Heart right ventricle (tissue), 16 donors: ENCODE measurements around the gene TERB2. TPM values are rescaled to one million over a fixed set of nuclear protein-coding genes. Genes with fewer than 3 reads are reported as not detected.
"Not testable (repeated sequence)": the region's sequence is repeated elsewhere in the genome, so short reads cannot be mapped to it uniquely, and the experiment has no call there.

ENCODE experiments used
- ATAC-seq, 8 donors: fragments of 200-7000 bp; cut with Tn5 transposase; one replicate each; pipeline ENCODE4 v1.9.1; 2020; ENCODE audit warnings: mild to moderate bottlenecking in 8 of 8, moderate library complexity in 8 of 8, moderate number of reproducible peaks in 1 of 8
- DNase-seq, 2 donors: peaks; one replicate each; pipeline ENCODE4 v3.0.0-alpha.2; 2020
- H3K27ac ChIP-seq, 10 donors: fragments of 200-600 bp; sonication (generic) in 2 of 10; one replicate each; pipeline versions ENCODE4 v1.5.0 to v1.8.0; 2020 to 2022; ENCODE audit warnings: mild to moderate bottlenecking in 3 of 10
- H3K27me3 ChIP-seq, 7 donors: fragments of 200-600 bp; one replicate each; pipeline ENCODE4 v1.8.0; 2021 to 2022; ENCODE audit warnings: mild to moderate bottlenecking in 2 of 7
- H3K36me3 ChIP-seq, 9 donors: fragments of 200-600 bp; sonication (generic) in 1 of 9; one replicate each; pipeline versions ENCODE4 v1.5.0 to v1.8.0; 2020 to 2022; ENCODE audit warnings: mild to moderate bottlenecking in 2 of 9
- H3K4me1 ChIP-seq, 9 donors: fragments of 200-600 bp; sonication (generic) in 1 of 9; one replicate each; pipeline versions ENCODE4 v1.5.0 to v1.8.0; 2020 to 2022; ENCODE audit warnings: mild to moderate bottlenecking in 4 of 9
- H3K4me3 ChIP-seq, 10 donors: fragments of 200-600 bp; sonication (generic) in 2 of 10; one replicate each; pipeline versions ENCODE4 v1.5.0 to v1.8.0; 2020 to 2022; ENCODE audit warnings: mild to moderate bottlenecking in 7 of 10, moderate library complexity in 2 of 10
- H3K9me3 ChIP-seq, 11 donors: fragments of 200-600 bp in 10 of 11; sonication (generic) in 2 of 11; one replicate each; pipeline versions ENCODE4 v1.5.0 to v1.8.0; 2013 to 2022; ENCODE audit warnings: mild to moderate bottlenecking in 2 of 11, control low read depth in 1 of 11, moderate library complexity in 1 of 11
- WGBS, 2 donors: extraction: QIAGEN DNeasy Blood & Tissue Kit; methylation state at CpG; one replicate each; pipeline ENCODE4 v1.1.7; 2013; ENCODE audit warnings: inconsistent platforms in 1 of 2; 5-methylcytosine and 5-hydroxymethylcytosine counted together
- intact Hi-C, 10 donors: fragments of 100-400 bp; cut with DNase I; formaldehyde crosslinking; loops; one replicate each; pipeline versions ENCODE4 v1.11.1 to v1.14.2; 2022
- polyA plus RNA-seq, 2 donors: library from polyadenylated mRNA; stranded (reverse); fragments of 200-250 nt; gene quantifications; one replicate each; pipeline ENCODE4 v1.2.3, GENCODE V29; 2013
- total RNA-seq, 10 donors: library from RNA; stranded (reverse); fragmentation: NEBNext Ultra II Directional in 3 of 10; extraction: Animal tissue kit (Norgen Biotek cat#: 25700) in 3 of 10; gene quantifications; one replicate each; pipeline versions ENCODE4 v1.2.1 to v1.2.4, GENCODE V29; 2021 to 2023
- TF ChIP-seq, protein P1 (sequence below), 9 donors: fragments of 200-600 bp; sonication (generic) in 2 of 9; IDR thresholded peaks; one replicate each; pipeline versions ENCODE4 v1.5.0 to v1.8.0; 2021 to 2022; ENCODE audit warnings: antibody characterized with exemption in 9 of 9, mild to moderate bottlenecking in 5 of 9, moderate library complexity in 1 of 9
- donor health status: Arrhythmogenic right ventricular cardiomyopathy.
- donor health status: ischemic (EF 13 %, LVEDD 7.1; RV severe dilation, severe dysfunction).
- donor health status: healthy with polysubstance abuse.
- donor health status: DM: no; HTN: yes; CAD: no.
- donor health status: DM: no; HTN: no; CAD: no.
- donor health status: ischemic (EF 25% LVEDD 6.9; RV normal size, moderate dysfunction).
- donor health status: ischemic (EF 25% LVEDD 5.7; RV mildly dilated, moderate dysfunction).
- donor health status: healthy.
- donor health status: DM: yes; HTN: yes; CAD: no.
- donor health status: Ischemic cardiomyopathy.
- donor health status: ischemic (EF 35%, LVEDD 5.7; RV mildly dilated, moderate dysfunction).
- donor health status: nonischemic (EF 11% LVEDD 7.7; RV severe dilation, severe dysfunction).
- donor health status: DM: yes; HTN: yes; CAD: no.
- donor health status: PGD.
- donor health status: ischemic (EF 29% LVEDD 5.4; RV normal size, mild dysfunction).
- donor health status: nonischemic (EF 23%, LVEDD 6.1; RV moderate dilation, normal function).

The TERB2 gene
- total and polyA plus RNA-seq, 12 donors = not detected

DNA sequence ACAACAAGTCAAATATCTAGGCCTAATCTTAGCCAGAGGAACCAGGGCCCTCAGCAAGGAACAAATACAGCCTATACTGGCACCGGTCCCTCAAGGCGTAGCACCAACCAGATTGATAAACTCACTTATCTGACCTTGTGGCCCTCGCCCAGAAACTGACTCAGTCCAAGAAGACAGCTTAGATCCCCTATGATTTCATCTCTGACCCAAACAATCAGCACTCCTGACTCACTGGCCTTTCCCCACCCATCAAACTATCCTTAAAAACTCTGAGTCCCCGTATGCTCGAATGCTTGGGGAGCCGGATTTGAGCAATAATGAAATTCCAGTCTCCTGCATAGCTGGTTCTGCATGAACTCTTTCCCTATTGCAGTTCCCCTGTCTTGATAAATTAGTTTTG, 64.9 kb downstream of the TERB2 start:
- H3K36me3 ChIP-seq = no peaks in the 10 kb centered on the region
- intact Hi-C loops = loop anchor here in 1 of 10 donors (5.0 kb wide), 1 partner anchor 49 kb away; no protein-coding TSS in a partner anchor
- H3K9me3 ChIP-seq = peaks cover 0 to 2% (median 0%) of the 10 kb centered on the region in 11 donors
- TF ChIP-seq, protein P1, sequence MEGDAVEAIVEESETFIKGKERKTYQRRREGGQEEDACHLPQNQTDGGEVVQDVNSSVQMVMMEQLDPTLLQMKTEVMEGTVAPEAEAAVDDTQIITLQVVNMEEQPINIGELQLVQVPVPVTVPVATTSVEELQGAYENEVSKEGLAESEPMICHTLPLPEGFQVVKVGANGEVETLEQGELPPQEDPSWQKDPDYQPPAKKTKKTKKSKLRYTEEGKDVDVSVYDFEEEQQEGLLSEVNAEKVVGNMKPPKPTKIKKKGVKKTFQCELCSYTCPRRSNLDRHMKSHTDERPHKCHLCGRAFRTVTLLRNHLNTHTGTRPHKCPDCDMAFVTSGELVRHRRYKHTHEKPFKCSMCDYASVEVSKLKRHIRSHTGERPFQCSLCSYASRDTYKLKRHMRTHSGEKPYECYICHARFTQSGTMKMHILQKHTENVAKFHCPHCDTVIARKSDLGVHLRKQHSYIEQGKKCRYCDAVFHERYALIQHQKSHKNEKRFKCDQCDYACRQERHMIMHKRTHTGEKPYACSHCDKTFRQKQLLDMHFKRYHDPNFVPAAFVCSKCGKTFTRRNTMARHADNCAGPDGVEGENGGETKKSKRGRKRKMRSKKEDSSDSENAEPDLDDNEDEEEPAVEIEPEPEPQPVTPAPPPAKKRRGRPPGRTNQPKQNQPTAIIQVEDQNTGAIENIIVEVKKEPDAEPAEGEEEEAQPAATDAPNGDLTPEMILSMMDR (IDR thresholded peaks at IDR 0.05) = no peak
- DNase-seq (no peak), ATAC-seq (no peak)
- no peak overlapping the region for H3K4me3 ChIP-seq
- 89 to 92% methylated on average over 6 of the region's 6 CpGs for WGBS, 2 donors
- H3K27ac ChIP-seq = no peak overlapping the region
- peaks cover 0 to 18% (median 6%) of the 10 kb centered on the region in 7 donors for H3K27me3 ChIP-seq
- peaks cover 3 to 20% (median 12%) of the 10 kb centered on the region in 9 donors for H3K4me1 ChIP-seq

DNA sequence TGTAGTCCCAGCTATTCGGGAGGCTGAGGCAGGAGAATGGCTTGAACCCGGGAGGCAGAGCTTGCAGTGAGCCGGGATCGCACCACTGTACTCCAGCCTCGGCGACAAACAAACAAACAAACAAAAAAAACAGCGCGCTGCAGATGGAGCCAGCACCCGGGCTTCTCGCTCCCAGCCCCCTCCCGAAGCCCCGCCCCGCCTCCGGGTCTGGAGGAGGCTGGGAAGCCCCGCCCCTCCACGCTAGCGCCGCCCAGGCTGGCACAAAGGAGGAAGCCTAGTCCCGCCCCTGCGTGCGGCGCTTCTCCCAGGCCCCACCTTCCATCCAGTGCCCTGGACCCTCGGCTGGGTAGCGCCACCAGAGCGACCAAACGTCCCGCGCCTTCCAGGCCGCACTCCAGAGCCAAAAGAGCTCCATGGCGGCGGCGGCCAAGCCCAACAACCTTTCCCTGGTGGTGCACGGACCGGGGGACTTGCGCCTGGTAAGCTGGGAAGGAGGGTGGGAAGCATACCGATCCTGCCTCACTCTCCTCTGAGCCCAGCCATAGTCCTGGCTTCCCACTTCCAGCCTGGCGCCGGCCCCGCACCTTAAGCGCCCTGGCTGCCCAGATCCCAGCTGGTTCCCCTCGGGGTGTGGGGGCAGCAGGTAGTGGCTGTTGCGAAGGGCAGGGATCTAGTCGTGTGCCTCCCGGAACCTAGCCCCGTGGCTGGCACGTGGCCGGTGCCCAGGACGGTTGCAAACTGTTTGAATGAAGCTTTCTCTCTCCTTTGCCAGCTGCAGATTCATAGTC, 66.6 kb downstream of the TERB2 start, which contains the start of gene SORD:
SORD (plus strand) TSS at position 325 of the 788 bp plus-strand sequence; CDS start at position 414, 89 bp downstream.
- Histone ChIP-seq H3K4me1 (peaks cover 3 to 32% (median 13%) of the 10 kb centered on the region in 9 donors), H3K36me3 (no peaks in the 10 kb centered on the region), H3K27ac (peak within 1 kb of the TSS in 9 of 10 donors; percentile 61 to 84 (median 81)), H3K4me3 (peak within 1 kb of the TSS; percentile 48 to 90 (median 73)), H3K9me3 (no peaks in the 10 kb centered on the region), H3K27me3 (peaks cover 0 to 18% (median 5%) of the 10 kb centered on the region in 7 donors)
- TF ChIP-seq, protein P1 (IDR thresholded peaks at IDR 0.05) = no peak
- peak; percentile 91 to 96 for DNase-seq
- ATAC-seq = peak; percentile 98 to 100 (median 99)
- intact Hi-C loops = loop anchor here in 1 of 10 donors (5.0 kb wide), 1 partner anchor 51 kb away; no protein-coding TSS in a partner anchor
- 1% methylated on average over 48 of the region's 48 CpGs for WGBS, 2 donors

DNA sequence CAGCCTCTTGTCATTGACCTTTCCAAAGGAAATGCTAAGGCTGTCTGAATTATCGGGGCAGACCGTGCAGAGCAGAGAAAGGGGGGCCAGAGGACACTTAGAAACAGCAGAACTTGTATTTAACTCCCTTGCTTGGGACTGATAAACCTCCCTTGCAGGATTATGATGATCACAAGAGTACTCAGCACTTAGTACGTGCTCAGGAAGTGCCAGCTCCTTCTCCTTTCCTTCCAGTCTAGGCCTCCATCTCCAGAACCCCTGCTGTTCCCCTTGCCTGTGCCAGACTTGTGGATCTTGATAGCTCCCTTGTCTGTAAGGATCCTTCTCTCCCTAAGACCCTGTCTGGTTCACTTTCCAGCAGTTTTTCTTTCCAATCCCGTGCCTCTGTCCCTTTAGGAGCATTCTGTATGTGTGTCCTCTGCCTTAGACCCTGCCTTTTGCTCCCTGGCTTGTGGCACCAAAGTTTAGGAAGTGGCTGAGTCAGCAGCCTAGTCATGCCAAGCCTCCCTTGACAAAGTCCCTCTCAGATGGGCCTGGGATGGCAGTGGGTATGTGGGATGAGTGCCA, 67.3 kb downstream of the TERB2 start:
- Histone ChIP-seq H3K27me3 (peaks cover 0 to 12% (median 3%) of the 10 kb centered on the region in 7 donors), H3K4me1 (peaks cover 3 to 32% (median 13%) of the 10 kb centered on the region in 9 donors), H3K27ac (peak overlapping the region in 9 of 10 donors; percentile 61 to 84 (median 81)), H3K4me3 (peak overlapping the region; percentile 48 to 90 (median 73)), H3K36me3 (no peaks in the 10 kb centered on the region), H3K9me3 (no peaks in the 10 kb centered on the region)
- ATAC-seq = peak in 3 of 8 donors; percentile 4 to 17 (median 12)
- TF ChIP-seq, protein P1 (IDR thresholded peaks at IDR 0.05) = no peak
- intact Hi-C loops = loop anchor here in 1 of 10 donors (5.0 kb wide), 1 partner anchor 51 kb away; no protein-coding TSS in a partner anchor
- DNase-seq = no peak
- WGBS, 2 donors = 13 to 26% methylated on average over 4 of the region's 4 CpGs

DNA sequence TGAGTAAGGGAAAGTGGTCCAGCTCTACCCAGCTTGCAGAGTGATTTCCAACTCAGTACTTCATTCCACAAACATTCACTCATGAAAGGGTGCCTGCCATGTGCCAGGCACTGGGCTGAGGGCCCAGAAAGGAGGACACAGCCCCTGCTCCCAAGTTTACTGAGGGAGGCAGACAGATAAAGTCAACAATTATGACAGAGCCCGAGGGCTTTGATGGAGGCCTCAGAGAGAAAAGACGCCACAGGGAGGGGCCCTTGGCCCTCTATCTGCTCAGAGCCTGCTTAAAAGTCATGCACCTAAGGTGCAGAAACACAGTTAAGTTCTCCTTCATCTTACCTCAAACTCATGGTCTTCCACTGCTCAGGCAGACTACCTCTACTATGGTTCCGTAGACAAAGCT, 68.2 kb downstream of the TERB2 start:
- H3K27ac ChIP-seq, H3K4me3 ChIP-seq, H3K27me3 ChIP-seq, H3K9me3 ChIP-seq, H3K36me3 ChIP-seq, DNase-seq: not testable (repeated sequence)
- H3K4me1 ChIP-seq = peaks cover 3 to 32% (median 13%) of the 10 kb centered on the region in 9 donors
- peak in 1 of 8 donors; percentile 29 for ATAC-seq
- intact Hi-C loops = loop anchor here in 1 of 10 donors (5.0 kb wide), 1 partner anchor 52 kb away; no protein-coding TSS in a partner anchor
- 69 to 79% methylated on average over 3 of the region's 3 CpGs for WGBS, 2 donors

DNA sequence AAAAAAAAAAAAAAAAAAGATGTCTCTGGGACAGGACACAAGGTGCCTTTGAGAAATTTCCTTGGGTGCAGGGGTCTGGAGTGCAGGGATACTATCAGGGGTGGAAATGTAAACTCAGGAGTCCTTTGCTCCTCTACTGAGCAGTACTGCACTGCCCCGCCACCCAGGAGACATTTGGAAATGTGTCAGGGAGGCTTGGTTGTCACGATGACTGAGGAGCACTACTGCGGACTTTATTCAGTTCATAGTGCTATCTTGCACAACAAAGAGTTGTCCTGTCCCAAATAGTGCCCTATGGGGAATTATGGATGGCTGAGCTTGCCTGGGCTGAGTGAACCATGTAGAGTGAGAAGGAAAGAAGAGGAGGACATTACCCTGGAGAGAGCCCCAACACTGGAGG, 69.1 kb downstream of the TERB2 start:
- H3K27ac ChIP-seq, DNase-seq, H3K4me3 ChIP-seq, intact Hi-C loops, H3K9me3 ChIP-seq, ATAC-seq, H3K27me3 ChIP-seq, H3K36me3 ChIP-seq: not testable (repeated sequence)
- peaks cover 3 to 32% (median 13%) of the 10 kb centered on the region in 9 donors for H3K4me1 ChIP-seq
- WGBS, 2 donors = 95 to 98% methylated on average over 3 of the region's 3 CpGs
